Panc1 (cell line): ENCODE data around the gene ZNRF3. TPM values are rescaled to one million over a fixed set of nuclear protein-coding genes. Genes with fewer than 3 reads are reported as not detected.

Source experiments
- ATAC-seq: fragments of 200-7000 bp; cut with Tn5 transposase; 2 replicates; pipeline ENCODE4 v1.9.1; 2020; ENCODE audit warnings: mild to moderate bottlenecking, moderate library complexity
- BruUV-seq: library from RNA; stranded (reverse); fragments of 400-500 nt; replicated peaks from 2 replicates; lab custom pipeline; 2021; lab: Mats Ljungman, UMichigan
- CTCF ChIA-PET: fragments of 300-600 bp; sonication (Branson Sonifier 250); formaldehyde crosslinking; loops from one replicate; lab custom pipeline; 2022; ENCODE audit warnings: antibody characterized with exemption; lab: Charles Lee
- POLR2A ChIA-PET: fragments of 300-600 bp; sonication (Branson Sonifier 250); formaldehyde crosslinking; loops from one replicate; lab custom pipeline; 2022; ENCODE audit warnings: antibody characterized with exemption; lab: Charles Lee
- DNase-seq: peaks from one replicate; pipeline ENCODE4 v3.0.0-alpha.2; 2010; ENCODE audit warnings: low read depth, low spot score
- H3K27ac ChIP-seq: 2 replicates; pipeline ENCODE4 v1.5.1; 2011; ENCODE audit warnings: mild to moderate bottlenecking, low read length, inconsistent platforms
- H3K27me3 ChIP-seq: fragments of 200-500 bp; sonication (Bioruptor generic); 2 replicates; pipeline ENCODE4 v1.6.0; 2014; ENCODE audit warnings: low read length, inconsistent platforms; ENCODE audit not compliant: control insufficient read depth, insufficient read depth
- H3K36me3 ChIP-seq: fragments of 200-500 bp; sonication (Bioruptor generic); 2 replicates; pipeline ENCODE4 v1.5.1; 2014; ENCODE audit warnings: inconsistent platforms, mild to moderate bottlenecking, low read length, moderate library complexity; ENCODE audit not compliant: control insufficient read depth, insufficient read depth
- H3K4me1 ChIP-seq: 2 replicates; pipeline ENCODE4 v1.5.1; 2011; ENCODE audit warnings: inconsistent platforms, mild to moderate bottlenecking, low read length, moderate library complexity; ENCODE audit not compliant: control insufficient read depth, insufficient read depth
- H3K4me3 ChIP-seq, 2 experiments: 2 replicates each; pipeline ENCODE4 v1.5.1; 2011 to 2012; ENCODE audit warnings: low read depth in 2 of 2, low read length in 2 of 2, mild to moderate bottlenecking in 2 of 2, inconsistent platforms in 1 of 2, moderate library complexity in 1 of 2
- H3K9me3 ChIP-seq: fragments of 200-500 bp; sonication (Bioruptor generic); 2 replicates; pipeline ENCODE4 v1.5.1; 2014; ENCODE audit warnings: low read depth, mild to moderate bottlenecking, inconsistent platforms, low read length, moderate library complexity; ENCODE audit not compliant: control insufficient read depth, insufficient read depth
- POLR2AphosphoS5 ChIP-seq: IDR thresholded peaks from 2 replicates; pipeline ENCODE4 v1.6.1; 2012; ENCODE audit warnings: mild to moderate bottlenecking, low read depth, low read length, moderate library complexity
- SIN3A ChIP-seq: IDR thresholded peaks from 2 replicates; pipeline ENCODE4 v1.6.1; 2012; ENCODE audit warnings: low read depth, mild to moderate bottlenecking, low read length, moderate library complexity, borderline replicate concordance; ENCODE audit not compliant: insufficient read depth
- TCF7L2 ChIP-seq: IDR thresholded peaks from 2 replicates; pipeline ENCODE4 v1.6.1; 2011; ENCODE audit warnings: mild to moderate bottlenecking, low read depth, low read length, inconsistent platforms
- in situ Hi-C: cut with HindIII; loops from 2 replicates; pipeline ENCODE4 v1.10.0; 2016; ENCODE audit warnings: low sequenced_read_pairs, low pct_unique_long_range_greater_than_20kb
- intact Hi-C: fragments of 100-400 bp; cut with micrococcal nuclease; formaldehyde crosslinking; loops from one replicate; pipeline ENCODE4 v1.10.0; 2022; ENCODE audit not compliant: unreplicated experiment
- total RNA-seq: library from RNA; stranded (reverse); gene quantifications from one replicate; pipeline ENCODE4 v1.2.1, GENCODE V29; 2021; ENCODE audit not compliant: unreplicated experiment
- TF ChIP-seq, protein P1 (sequence below), 2 experiments: IDR thresholded peaks; 2 replicates each; pipeline ENCODE4 v1.6.1; 2011 to 2012; ENCODE audit warnings: low read depth in 2 of 2, control low read depth in 1 of 2, low read length in 1 of 2, mild to moderate bottlenecking in 1 of 2, moderate library complexity in 1 of 2; ENCODE audit not compliant: insufficient read depth in 1 of 2
- TF ChIP-seq, protein P2 (sequence below): fragments of 450-650 bp; IDR thresholded peaks from 2 replicates; pipeline ENCODE4 v1.5.1; 2017; ENCODE audit warnings: mild to moderate bottlenecking

Gene ZNRF3
- total RNA-seq, 1 experiment from 2014 or later, result 7.3 TPM

DNA sequence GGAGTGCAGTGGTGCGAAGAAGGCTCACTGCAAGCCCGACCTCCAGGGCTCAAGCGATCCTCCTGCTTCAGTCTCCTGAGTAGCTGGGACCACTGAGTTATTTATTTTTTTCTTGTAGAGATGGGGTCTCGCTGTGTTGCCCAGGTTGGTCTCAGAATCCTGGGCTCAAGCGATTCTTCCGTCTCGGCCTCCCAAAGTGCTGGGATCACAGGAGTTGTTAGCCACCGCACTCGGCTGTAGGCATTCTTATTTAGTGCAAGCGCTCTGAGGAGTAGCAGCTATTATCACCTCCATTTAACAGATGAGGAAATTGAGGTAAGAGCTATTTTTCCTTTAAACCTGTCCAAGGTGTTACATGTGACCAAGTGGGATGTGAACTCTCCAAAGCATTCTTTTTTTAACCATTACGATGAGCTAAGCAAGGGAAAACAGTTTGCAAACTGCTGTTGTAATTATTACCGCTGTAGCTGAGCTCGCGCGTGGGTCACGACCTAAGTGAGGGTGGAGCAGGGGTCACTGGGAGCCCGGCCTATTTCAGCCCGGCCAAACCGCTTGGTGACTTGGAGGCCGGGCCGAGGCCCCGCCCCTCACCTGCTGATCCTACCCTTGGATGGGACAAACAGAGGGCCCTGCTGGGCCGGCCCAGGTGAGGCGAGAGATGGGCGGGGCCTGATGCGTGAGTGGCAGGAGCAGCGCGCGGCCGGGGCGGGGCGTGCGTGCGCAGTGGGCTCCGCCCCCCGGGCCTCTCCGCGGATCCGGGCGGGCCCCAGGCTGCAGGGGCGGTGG, 189.0 kb downstream of the ZNRF3 start:
- Histone ChIP-seq H3K4me1 (no peaks in the 10 kb centered on the region), H3K27me3 (no peaks in the 10 kb centered on the region), H3K4me3 (peak overlapping the region; percentile 44 to 58), H3K9me3 (no peaks in the 10 kb centered on the region), H3K36me3 (peaks cover 4% of the 10 kb centered on the region; the same call in 1 of the 2 replicates), H3K27ac (no peak overlapping the region)
- ChIA-PET POLR2A (no interaction called here), CTCF (no interaction called here)
- intact Hi-C loops, result no loop called here
- ATAC-seq, result peak; percentile 97
- no peak for DNase-seq
- BruUV-seq, result no TSS peak
- TF ChIP-seq SIN3A, result no peak
- TF ChIP-seq, protein P1, sequence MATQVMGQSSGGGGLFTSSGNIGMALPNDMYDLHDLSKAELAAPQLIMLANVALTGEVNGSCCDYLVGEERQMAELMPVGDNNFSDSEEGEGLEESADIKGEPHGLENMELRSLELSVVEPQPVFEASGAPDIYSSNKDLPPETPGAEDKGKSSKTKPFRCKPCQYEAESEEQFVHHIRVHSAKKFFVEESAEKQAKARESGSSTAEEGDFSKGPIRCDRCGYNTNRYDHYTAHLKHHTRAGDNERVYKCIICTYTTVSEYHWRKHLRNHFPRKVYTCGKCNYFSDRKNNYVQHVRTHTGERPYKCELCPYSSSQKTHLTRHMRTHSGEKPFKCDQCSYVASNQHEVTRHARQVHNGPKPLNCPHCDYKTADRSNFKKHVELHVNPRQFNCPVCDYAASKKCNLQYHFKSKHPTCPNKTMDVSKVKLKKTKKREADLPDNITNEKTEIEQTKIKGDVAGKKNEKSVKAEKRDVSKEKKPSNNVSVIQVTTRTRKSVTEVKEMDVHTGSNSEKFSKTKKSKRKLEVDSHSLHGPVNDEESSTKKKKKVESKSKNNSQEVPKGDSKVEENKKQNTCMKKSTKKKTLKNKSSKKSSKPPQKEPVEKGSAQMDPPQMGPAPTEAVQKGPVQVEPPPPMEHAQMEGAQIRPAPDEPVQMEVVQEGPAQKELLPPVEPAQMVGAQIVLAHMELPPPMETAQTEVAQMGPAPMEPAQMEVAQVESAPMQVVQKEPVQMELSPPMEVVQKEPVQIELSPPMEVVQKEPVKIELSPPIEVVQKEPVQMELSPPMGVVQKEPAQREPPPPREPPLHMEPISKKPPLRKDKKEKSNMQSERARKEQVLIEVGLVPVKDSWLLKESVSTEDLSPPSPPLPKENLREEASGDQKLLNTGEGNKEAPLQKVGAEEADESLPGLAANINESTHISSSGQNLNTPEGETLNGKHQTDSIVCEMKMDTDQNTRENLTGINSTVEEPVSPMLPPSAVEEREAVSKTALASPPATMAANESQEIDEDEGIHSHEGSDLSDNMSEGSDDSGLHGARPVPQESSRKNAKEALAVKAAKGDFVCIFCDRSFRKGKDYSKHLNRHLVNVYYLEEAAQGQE (IDR thresholded peaks at IDR 0.05; ENCODE audit: insufficient read depth in 1 of 2, low read depth in 2 of 2, low read length in 1 of 2), result no peak
- TF ChIP-seq, protein P2, sequence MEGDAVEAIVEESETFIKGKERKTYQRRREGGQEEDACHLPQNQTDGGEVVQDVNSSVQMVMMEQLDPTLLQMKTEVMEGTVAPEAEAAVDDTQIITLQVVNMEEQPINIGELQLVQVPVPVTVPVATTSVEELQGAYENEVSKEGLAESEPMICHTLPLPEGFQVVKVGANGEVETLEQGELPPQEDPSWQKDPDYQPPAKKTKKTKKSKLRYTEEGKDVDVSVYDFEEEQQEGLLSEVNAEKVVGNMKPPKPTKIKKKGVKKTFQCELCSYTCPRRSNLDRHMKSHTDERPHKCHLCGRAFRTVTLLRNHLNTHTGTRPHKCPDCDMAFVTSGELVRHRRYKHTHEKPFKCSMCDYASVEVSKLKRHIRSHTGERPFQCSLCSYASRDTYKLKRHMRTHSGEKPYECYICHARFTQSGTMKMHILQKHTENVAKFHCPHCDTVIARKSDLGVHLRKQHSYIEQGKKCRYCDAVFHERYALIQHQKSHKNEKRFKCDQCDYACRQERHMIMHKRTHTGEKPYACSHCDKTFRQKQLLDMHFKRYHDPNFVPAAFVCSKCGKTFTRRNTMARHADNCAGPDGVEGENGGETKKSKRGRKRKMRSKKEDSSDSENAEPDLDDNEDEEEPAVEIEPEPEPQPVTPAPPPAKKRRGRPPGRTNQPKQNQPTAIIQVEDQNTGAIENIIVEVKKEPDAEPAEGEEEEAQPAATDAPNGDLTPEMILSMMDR, result no peak
- TF ChIP-seq TCF7L2, result no peak
- TF ChIP-seq POLR2AphosphoS5, result no peak
- in situ Hi-C loops, result no loop called here

DNA sequence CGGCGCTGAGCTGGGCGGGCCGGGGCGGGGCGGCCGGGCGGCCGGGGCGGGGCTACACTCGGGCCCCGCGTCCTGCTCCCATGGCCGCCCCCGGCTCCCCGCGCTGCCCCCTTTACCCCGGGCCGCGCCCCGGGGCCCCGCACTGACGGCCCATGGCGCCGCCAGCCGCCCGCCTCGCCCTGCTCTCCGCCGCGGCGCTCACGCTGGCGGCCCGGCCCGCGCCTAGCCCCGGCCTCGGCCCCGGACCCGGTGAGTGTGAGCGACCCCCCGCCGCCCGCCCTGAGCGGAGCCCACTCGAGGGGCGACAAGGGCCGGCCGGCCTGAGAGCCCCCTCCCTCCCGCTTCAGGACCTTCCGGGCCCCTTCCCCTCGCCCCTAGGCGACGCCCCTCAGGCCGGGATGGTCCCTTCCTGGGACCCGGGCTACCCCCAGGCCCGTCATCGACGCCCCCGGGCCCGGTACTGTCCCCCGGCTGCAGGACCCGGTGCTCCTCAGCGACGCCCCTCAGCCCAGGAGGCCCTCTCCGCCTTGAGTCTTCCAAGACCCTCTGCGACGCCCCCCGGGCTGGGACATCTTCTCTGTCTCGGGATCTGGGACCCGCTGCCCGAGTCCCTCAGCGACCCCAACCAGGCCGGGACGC, 189.7 kb downstream of the ZNRF3 start, which contains the start of gene KREMEN1:
Gene KREMEN1 (plus strand): TSS at position 57 of the 639 bp plus-strand sequence. CDS start 96 bp downstream, at position 153.
- ATAC-seq, result no peak
- in situ Hi-C loops, result no loop called here
- TF ChIP-seq TCF7L2 (no peak), POLR2AphosphoS5 (no peak), SIN3A (no peak)
- TF ChIP-seq, protein P2, result no peak
- TF ChIP-seq, protein P1 (IDR thresholded peaks at IDR 0.05; ENCODE audit: insufficient read depth in 1 of 2, low read depth in 2 of 2, low read length in 1 of 2), result no peak
- H3K27ac ChIP-seq, result no peak within 1 kb of the TSS
- no peaks in the 10 kb centered on the region for H3K9me3 ChIP-seq
- no peaks in the 10 kb centered on the region for H3K4me1 ChIP-seq
- ChIA-PET POLR2A (no interaction called here), CTCF (no interaction called here)
- no peaks in the 10 kb centered on the region for H3K27me3 ChIP-seq
- intact Hi-C loops, result no loop called here
- DNase-seq, result no peak
- H3K36me3 ChIP-seq, result peaks cover 4% of the 10 kb centered on the region; the same call in 1 of the 2 replicates
- BruUV-seq, result no TSS peak
- peak within 1 kb of the TSS; percentile 44 to 58 for H3K4me3 ChIP-seq
